Prostate gland (tissue), 2 donors: ENCODE measurements around the gene DRC3.

Experiments
- CTCF ChIP-seq, 4 experiments: fragments of 200-600 bp in 2 of 4; fragments of 450-650 bp in 2 of 4; sonication (generic) in 2 of 4; IDR thresholded peaks; 1 replicate in 3 of 4; 2 replicates in 1 of 4; pipeline ENCODE4 v1.5.1; 2016 to 2019; ENCODE audit warnings: antibody characterized with exemption in 4 of 4, mild to moderate bottlenecking in 2 of 4, moderate library complexity in 2 of 4
- POLR2A ChIP-seq: fragments of 450-650 bp; IDR thresholded peaks from one replicate; pipeline ENCODE4 v1.6.1; 2016; ENCODE audit warnings: antibody characterized with exemption, mild to moderate bottlenecking

GRCh38 chr17:17950347-17950746 lies 22.3 kb upstream of the DRC3 start:
- TF ChIP-seq CTCF (IDR thresholded peaks at IDR 0.05): no peak
- TF ChIP-seq POLR2A: no peak
